Mucosa of stomach (tissue), 1 donor: Measurements from ENCODE around the gene ENOPH1.

Experiments used
- H3K27me3 ChIP-seq: one replicate; pipeline ENCODE4 v1.7.0; 2013; ENCODE audit warnings: mild to moderate bottlenecking, low read length; ENCODE audit not compliant: control insufficient read depth, insufficient read depth
- H3K36me3 ChIP-seq: one replicate; pipeline ENCODE4 v1.7.0; 2013; ENCODE audit warnings: low read length; ENCODE audit not compliant: control insufficient read depth, insufficient read depth
- H3K4me1 ChIP-seq: one replicate; pipeline ENCODE4 v1.7.0; 2013; ENCODE audit warnings: mild to moderate bottlenecking, low read length; ENCODE audit not compliant: control insufficient read depth, insufficient read depth
- H3K4me3 ChIP-seq: one replicate; pipeline ENCODE4 v1.7.0; 2013; ENCODE audit warnings: low read length
- H3K9ac ChIP-seq: one replicate; pipeline ENCODE4 v1.7.0; 2013; ENCODE audit warnings: mild to moderate bottlenecking, low read length, moderate library complexity
- H3K9me3 ChIP-seq: one replicate; pipeline ENCODE4 v1.7.0; 2013; ENCODE audit warnings: mild to moderate bottlenecking, low read length, moderate library complexity; ENCODE audit not compliant: control insufficient read depth
- donor health status: Pancreatic carcinoma.

ENOPH1 gene

GRCh38 chr4:82429728-82430192, 630 bp upstream of the ENOPH1 start:
- Histone ChIP-seq H3K9ac (peak overlapping the region; percentile 95), H3K9me3 (no peaks in the 10 kb centered on the region), H3K4me3 (peak overlapping the region; percentile 79), H3K27me3 (no peaks in the 10 kb centered on the region), H3K36me3 (peaks cover 14% of the 10 kb centered on the region), H3K4me1 (peaks cover 27% of the 10 kb centered on the region)

- H3K4me1 ChIP-seq: peaks cover 26% of the 10 kb centered on the region
- peak overlapping the region; percentile 79 for H3K4me3 ChIP-seq
- H3K27me3 ChIP-seq: no peaks in the 10 kb centered on the region
- H3K9ac ChIP-seq: peak overlapping the region; percentile 95
- peaks cover 6% of the 10 kb centered on the region for H3K36me3 ChIP-seq
- H3K9me3 ChIP-seq: no peaks in the 10 kb centered on the region
Observed at GRCh38 chr4:82430964-82431745, 765 bp downstream of the ENOPH1 start.

DNA sequence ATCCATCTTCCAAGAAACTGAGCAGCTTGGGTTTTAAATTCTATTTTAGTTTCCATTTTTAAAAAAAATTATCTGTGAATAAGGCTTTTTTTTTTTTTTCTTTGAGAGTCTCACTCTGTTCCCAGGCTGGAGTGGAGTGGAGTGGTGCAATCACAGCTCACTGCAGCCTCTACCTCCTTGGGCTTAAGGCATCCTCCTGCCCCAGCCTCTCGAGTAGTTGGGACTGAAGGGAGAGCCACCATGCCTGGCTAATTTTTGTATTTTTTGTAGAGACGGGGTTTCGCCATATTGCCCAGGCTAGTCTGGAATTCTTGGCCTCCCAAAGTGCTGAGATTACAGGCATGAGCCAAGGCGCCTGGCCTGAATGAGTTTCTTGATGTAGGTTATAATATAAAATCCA, 1.4 kb downstream of the ENOPH1 start:
- H3K27me3 ChIP-seq: no peaks in the 10 kb centered on the region
- no peak overlapping the region for H3K9ac ChIP-seq
- H3K36me3 ChIP-seq: peaks cover 1% of the 10 kb centered on the region
- H3K4me3 ChIP-seq: no peak overlapping the region
- peaks cover 19% of the 10 kb centered on the region for H3K4me1 ChIP-seq
- no peaks in the 10 kb centered on the region for H3K9me3 ChIP-seq

DNA sequence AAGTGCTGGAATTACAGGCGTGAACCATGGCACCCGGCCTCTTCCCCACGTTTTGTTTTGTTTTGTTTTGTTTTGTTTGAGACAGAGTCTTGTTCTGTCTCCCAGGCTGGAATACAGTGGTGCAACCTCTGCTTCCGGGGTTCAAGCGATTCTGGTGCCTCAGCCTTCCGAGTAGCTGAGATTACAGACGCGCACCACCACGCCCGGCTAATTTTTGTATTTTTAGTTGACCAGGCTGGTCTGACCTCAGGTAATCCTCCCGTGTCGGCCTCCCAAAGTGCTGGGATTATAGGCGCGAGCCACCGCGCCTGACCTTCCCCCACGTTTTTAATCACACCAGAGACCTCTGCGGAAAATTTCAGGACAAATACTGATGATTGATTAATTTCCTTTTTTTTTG, 2.2 kb downstream of the ENOPH1 start:
- no peaks in the 10 kb centered on the region for H3K36me3 ChIP-seq
- H3K4me3 ChIP-seq: no peak overlapping the region
- no peaks in the 10 kb centered on the region for H3K27me3 ChIP-seq
- no peaks in the 10 kb centered on the region for H3K9me3 ChIP-seq
- H3K9ac ChIP-seq: no peak overlapping the region
- peaks cover 13% of the 10 kb centered on the region for H3K4me1 ChIP-seq

- no peaks in the 10 kb centered on the region for H3K9me3 ChIP-seq
- peaks cover 8% of the 10 kb centered on the region for H3K4me1 ChIP-seq
Observed at GRCh38 chr4:82433791-82434190, 3.4 kb downstream of the ENOPH1 start.

DNA sequence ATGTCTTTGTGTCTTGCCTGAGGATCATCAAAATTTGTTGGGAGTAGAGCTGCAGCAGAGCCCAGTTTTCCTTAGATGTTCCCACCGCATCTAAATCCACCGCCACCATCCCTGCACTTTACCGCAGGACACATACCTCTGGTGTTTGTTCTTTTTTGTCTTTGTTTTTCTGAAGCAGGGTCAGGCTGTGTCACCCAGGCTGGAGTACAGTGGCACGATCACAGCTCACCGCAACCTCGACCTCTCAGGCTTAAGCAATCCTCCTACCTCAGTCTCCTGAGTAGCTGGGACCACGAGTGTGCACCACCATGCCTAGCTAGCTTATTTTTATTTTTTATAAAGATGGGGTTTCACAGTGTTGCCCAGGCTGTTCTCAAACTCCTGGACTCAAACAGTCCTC, 4.6 kb downstream of the ENOPH1 start:
- no peaks in the 10 kb centered on the region for H3K9me3 ChIP-seq
- H3K36me3 ChIP-seq: no peaks in the 10 kb centered on the region
- peaks cover 17% of the 10 kb centered on the region for H3K4me1 ChIP-seq
- no peaks in the 10 kb centered on the region for H3K27me3 ChIP-seq
- no peak overlapping the region for H3K9ac ChIP-seq
- no peak overlapping the region for H3K4me3 ChIP-seq

More at GRCh38 chr4:82433791-82434190, 3.4 kb downstream of the ENOPH1 start:
- no peaks in the 10 kb centered on the region for H3K36me3 ChIP-seq
- no peak overlapping the region for H3K4me3 ChIP-seq
- H3K27me3 ChIP-seq: no peaks in the 10 kb centered on the region
- no peak overlapping the region for H3K9ac ChIP-seq

DNA sequence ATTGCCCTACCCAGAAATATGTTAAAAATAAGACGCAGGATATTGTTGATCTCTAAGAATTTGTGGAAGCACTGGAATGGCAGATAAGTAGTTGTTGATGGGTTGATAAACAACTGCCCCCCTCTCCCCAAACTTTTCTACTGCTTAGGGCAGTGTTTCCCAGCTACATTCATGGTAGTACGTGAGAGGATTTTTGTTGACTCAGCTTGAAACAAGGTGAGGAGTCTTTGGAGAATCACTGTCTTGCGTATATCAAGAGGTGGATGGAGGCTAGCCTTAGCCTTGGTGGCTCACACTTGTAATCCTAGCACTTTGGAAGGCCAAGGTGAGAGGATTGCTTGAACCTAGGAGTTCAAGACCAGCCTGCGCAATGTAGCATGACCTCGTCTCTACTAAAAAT, 5.7 kb downstream of the ENOPH1 start:
- no peaks in the 10 kb centered on the region for H3K36me3 ChIP-seq
- H3K9me3 ChIP-seq: no peaks in the 10 kb centered on the region
- no peak overlapping the region for H3K9ac ChIP-seq
- peaks cover 26% of the 10 kb centered on the region for H3K4me1 ChIP-seq
- no peak overlapping the region for H3K4me3 ChIP-seq
- H3K27me3 ChIP-seq: no peaks in the 10 kb centered on the region

- H3K36me3 ChIP-seq: no peaks in the 10 kb centered on the region
- H3K9me3 ChIP-seq: no peaks in the 10 kb centered on the region
- H3K9ac ChIP-seq: no peak overlapping the region
- H3K4me1 ChIP-seq: peaks cover 21% of the 10 kb centered on the region
- no peak overlapping the region for H3K4me3 ChIP-seq
- H3K27me3 ChIP-seq: no peaks in the 10 kb centered on the region
Observed at GRCh38 chr4:82436780-82437179, 6.4 kb downstream of the ENOPH1 start.

DNA sequence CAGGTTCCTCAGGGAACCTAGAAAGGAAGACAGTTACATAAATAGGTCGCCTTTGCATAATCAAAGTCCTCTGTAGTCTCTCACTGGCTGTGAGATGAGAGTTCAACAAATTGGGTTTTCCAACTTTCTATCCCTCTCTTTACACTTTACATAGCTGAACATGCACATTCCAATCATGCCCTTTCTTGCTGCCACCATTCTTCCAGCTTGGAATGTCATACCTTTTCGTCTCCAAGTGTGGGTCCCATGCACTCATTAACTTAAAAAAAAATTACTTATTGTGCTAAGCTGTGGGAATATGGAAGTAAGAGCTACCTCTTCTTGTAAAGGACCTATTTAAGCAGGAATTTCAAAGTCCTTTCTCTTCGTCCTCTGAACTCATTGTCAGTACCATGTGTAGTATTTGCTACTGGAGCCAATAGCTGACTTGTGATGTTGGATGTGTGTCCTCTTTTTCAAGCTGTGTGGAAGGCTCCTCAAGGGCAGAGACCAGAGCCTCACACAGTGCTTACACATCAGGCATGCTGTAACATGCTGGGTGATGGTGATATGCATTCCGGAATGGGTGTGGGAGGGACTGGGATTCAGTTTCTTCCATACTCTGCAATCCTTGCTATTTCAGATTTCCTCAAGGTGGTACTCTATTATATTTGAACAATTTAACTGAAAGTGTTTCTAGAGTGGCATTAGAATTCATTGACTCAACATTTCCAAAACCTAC, 7.1 kb downstream of the ENOPH1 start:
- Histone ChIP-seq H3K4me1 (peaks cover 18% of the 10 kb centered on the region), H3K36me3 (no peaks in the 10 kb centered on the region), H3K27me3 (no peaks in the 10 kb centered on the region), H3K9ac (no peak overlapping the region), H3K9me3 (no peaks in the 10 kb centered on the region), H3K4me3 (no peak overlapping the region)

GRCh38 chr4:82439088-82439487, 8.7 kb downstream of the ENOPH1 start:
- Histone ChIP-seq H3K9ac (no peak overlapping the region), H3K9me3 (no peaks in the 10 kb centered on the region)

GRCh38 chr4:82447886-82448285, 17.5 kb downstream of the ENOPH1 start:
- no peak overlapping the region for H3K9ac ChIP-seq
- H3K36me3 ChIP-seq: no peaks in the 10 kb centered on the region
- no peaks in the 10 kb centered on the region for H3K9me3 ChIP-seq
- no peaks in the 10 kb centered on the region for H3K27me3 ChIP-seq
- no peak overlapping the region for H3K4me3 ChIP-seq
- no peaks in the 10 kb centered on the region for H3K4me1 ChIP-seq

More at GRCh38 chr4:82439088-82439487, 8.7 kb downstream of the ENOPH1 start:
- H3K4me1 ChIP-seq: peaks cover 18% of the 10 kb centered on the region
- no peaks in the 10 kb centered on the region for H3K27me3 ChIP-seq
- no peaks in the 10 kb centered on the region for H3K36me3 ChIP-seq
- no peak overlapping the region for H3K4me3 ChIP-seq

- no peaks in the 10 kb centered on the region for H3K27me3 ChIP-seq
- H3K9me3 ChIP-seq: no peaks in the 10 kb centered on the region
- H3K4me3 ChIP-seq: no peak overlapping the region
- no peak overlapping the region for H3K9ac ChIP-seq
- H3K4me1 ChIP-seq: no peaks in the 10 kb centered on the region
- H3K36me3 ChIP-seq: no peaks in the 10 kb centered on the region
Observed at GRCh38 chr4:82450966-82451755, 20.8 kb downstream of the ENOPH1 start.
